Measurements from ENCODE around the gene DOCK4. TPM values are rescaled to one million over a fixed set of nuclear protein-coding genes. Genes with fewer than 3 reads are reported as not detected.
A peak's percentile ranks its signal among the peaks of the same experiment; 100 is the strongest.

DOCK4 gene
- total RNA-seq, 1 experiment from 2014 or later, result 12.7 TPM

DNA sequence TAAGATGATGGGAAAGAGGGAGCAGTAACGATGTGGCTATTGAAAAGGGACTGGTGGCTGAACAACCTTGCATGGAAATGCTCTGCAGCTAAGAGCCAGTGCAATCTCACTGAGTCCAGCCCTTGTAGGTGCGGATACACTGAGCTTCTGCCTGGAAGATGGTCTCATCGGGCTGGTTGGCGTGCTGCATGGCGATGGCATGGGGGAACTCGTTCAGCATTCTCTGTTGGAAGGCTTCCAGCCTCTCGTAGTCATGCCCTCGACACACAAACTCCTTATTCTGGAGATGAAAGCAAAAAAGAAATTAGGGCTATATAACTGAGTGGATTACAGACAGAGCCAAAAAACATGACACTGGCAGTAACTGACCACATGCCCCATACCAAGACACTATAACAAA, 446.2 kb downstream of the DOCK4 start:
- in situ Hi-C loops (cut with HindIII; ENCODE audit: low pct_unique_long_range_greater_than_20kb, low sequenced_read_pairs), result loop anchor here (25.0 kb wide), 1 partner anchor 652 kb away; no protein-coding TSS in a partner anchor

DNA sequence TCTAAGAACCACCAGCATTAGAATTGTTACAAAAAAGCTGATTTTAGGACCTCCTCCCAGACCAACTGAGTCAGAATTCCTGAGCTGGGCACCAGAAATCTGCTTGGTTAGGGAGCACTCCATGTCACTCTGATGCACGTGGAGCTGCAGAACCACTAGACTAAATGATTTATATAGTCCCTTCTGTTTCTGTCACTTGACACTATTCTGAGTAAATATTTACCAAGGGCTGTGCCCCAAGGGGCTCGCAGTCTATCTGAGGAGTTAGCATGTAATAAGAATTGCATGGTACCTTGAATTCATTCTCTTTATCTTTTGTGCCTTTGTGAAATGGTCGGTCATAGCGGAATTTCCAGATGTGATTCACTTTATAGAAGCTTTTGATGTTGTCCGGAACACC, 447.9 kb downstream of the DOCK4 start:
- in situ Hi-C loops (cut with HindIII; ENCODE audit: low pct_unique_long_range_greater_than_20kb, low sequenced_read_pairs), result loop anchor here (25.0 kb wide), 1 partner anchor 654 kb away; no protein-coding TSS in a partner anchor
- DNase-seq (ENCODE audit: low read depth, low spot score), result no peak

More for the DNA sequence above, 446.2 kb downstream of the DOCK4 start:
- no peak for DNase-seq (ENCODE audit: low read depth, low spot score)

GRCh38 chr7:111756687-111757178, 449.5 kb downstream of the DOCK4 start:
- DNase-seq (ENCODE audit: low read depth, low spot score), result peak; percentile 54
- in situ Hi-C loops (cut with HindIII; ENCODE audit: low pct_unique_long_range_greater_than_20kb, low sequenced_read_pairs), result loop anchor here (25.0 kb wide), 1 partner anchor 656 kb away; no protein-coding TSS in a partner anchor

GRCh38 chr7:111755383-111755782, 450.8 kb downstream of the DOCK4 start:
- in situ Hi-C loops (cut with HindIII; ENCODE audit: low pct_unique_long_range_greater_than_20kb, low sequenced_read_pairs), result loop anchor here (25.0 kb wide), 1 partner anchor 657 kb away; no protein-coding TSS in a partner anchor
- DNase-seq (ENCODE audit: low read depth, low spot score), result no peak

DNA sequence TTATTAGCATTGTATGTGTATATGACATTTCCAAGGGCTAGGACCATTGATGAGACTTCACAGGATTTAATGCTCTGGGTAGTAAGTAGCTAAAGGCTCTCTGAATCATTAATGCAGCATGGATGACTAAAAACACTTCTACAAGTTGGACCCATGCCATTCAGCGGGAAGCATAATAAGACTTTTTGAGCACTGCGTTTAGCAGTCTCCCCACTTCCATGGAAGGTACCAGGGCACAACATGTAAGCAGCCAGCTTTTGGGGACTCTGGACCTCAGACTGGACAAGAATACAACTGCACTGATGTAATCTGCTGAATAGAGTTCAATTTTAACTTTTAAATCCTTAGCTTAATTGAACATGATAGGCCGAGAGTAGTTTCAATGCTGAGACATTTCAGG, 452.2 kb downstream of the DOCK4 start:
- in situ Hi-C loops (cut with HindIII; ENCODE audit: low pct_unique_long_range_greater_than_20kb, low sequenced_read_pairs), result loop anchor here (25.0 kb wide), 1 partner anchor 658 kb away; no protein-coding TSS in a partner anchor
- no peak for DNase-seq (ENCODE audit: low read depth, low spot score)

- DNase-seq (ENCODE audit: low read depth, low spot score), result peak; percentile 90
- in situ Hi-C loops (cut with HindIII; ENCODE audit: low pct_unique_long_range_greater_than_20kb, low sequenced_read_pairs), result loop anchor here (25.0 kb wide), 1 partner anchor 660 kb away; no protein-coding TSS in a partner anchor
Observed at GRCh38 chr7:111752022-111752582, 454.1 kb downstream of the DOCK4 start.

- in situ Hi-C loops (cut with HindIII; ENCODE audit: low pct_unique_long_range_greater_than_20kb, low sequenced_read_pairs), result loop anchor here (25.0 kb wide), 1 partner anchor 661 kb away; no protein-coding TSS in a partner anchor
- no peak for DNase-seq (ENCODE audit: low read depth, low spot score)
Observed at GRCh38 chr7:111750878-111751277, 455.3 kb downstream of the DOCK4 start.

DNA sequence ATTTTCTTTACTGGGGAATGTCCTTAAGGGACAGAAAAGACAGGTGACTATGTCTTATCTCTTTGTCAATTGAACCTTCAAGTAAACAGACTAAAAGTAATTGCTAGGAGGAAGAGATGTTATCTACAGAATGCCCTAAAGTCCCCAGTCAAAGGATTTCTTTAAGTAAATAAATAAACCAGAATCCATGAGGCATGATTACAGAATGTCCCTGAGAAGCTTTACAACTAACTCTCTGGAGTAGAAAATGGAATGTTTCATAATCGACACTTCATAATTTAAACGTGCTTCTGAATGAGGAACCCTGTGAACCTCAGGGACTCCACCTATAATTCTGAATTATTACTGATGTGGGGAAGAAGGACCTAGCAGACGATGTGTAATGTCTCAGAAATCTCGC, 456.0 kb downstream of the DOCK4 start:
- in situ Hi-C loops (cut with HindIII; ENCODE audit: low pct_unique_long_range_greater_than_20kb, low sequenced_read_pairs), result loop anchor here (25.0 kb wide), 1 partner anchor 662 kb away; no protein-coding TSS in a partner anchor
- no peak for DNase-seq (ENCODE audit: low read depth, low spot score)

GRCh38 chr7:111749625-111750024, 456.6 kb downstream of the DOCK4 start:
- in situ Hi-C loops (cut with HindIII; ENCODE audit: low pct_unique_long_range_greater_than_20kb, low sequenced_read_pairs), result loop anchor here (25.0 kb wide), 1 partner anchor 663 kb away; no protein-coding TSS in a partner anchor
- DNase-seq (ENCODE audit: low read depth, low spot score), result no peak

GRCh38 chr7:111747718-111748117, 458.5 kb downstream of the DOCK4 start:
- in situ Hi-C loops (cut with HindIII; ENCODE audit: low pct_unique_long_range_greater_than_20kb, low sequenced_read_pairs), result no loop called here
- no peak for DNase-seq (ENCODE audit: low read depth, low spot score)

DNA sequence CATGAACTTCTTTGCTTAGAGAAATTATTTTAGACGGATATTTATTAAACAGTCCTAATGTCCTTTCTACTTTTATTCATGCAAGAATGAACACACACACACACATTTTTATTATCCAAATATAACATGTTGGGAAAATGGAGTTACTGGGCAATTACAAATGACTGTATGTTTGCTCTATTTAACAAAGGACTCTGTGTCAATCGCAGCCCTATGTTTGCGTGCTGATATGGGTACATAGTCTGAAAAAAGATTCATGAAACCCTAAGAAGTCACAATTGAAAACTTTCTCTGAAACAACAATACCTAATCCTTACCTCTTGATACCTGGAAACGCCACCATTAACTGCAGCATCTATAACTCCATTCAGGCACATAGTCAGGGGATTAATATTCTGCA, 459.2 kb downstream of the DOCK4 start:
- no peak for DNase-seq (ENCODE audit: low read depth, low spot score)
- in situ Hi-C loops (cut with HindIII; ENCODE audit: low pct_unique_long_range_greater_than_20kb, low sequenced_read_pairs), result no loop called here

DNA sequence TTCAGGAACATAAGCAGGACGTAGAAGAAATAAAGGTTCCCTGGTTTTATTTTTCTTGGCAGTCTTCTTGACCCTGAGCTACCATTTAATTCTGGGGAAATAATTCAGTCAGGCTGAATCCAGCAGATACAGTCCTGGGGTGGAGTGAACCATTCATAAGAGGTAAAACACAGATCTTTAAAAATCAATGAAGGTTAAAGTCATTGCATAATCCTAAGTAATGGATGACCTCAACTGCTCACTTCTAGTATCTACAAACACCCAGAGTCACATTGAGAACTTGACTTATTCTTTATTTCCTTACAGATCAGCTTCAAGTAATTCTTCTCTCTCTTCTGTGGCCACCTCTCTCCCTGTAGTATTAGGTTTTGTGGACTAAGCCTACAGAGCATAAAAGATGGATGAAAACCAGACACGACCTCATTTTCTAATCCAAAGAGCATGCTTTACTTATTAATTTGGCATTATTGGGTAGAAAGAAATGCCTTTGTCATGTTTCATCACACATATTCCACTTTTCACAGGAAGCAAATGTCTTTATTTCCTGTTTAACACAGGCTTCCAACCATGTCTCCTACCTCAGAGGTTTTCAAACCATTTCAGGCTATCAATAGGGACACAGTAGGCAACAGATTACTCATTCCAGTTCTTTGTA, 461.6 kb downstream of the DOCK4 start:
- in situ Hi-C loops (cut with HindIII; ENCODE audit: low pct_unique_long_range_greater_than_20kb, low sequenced_read_pairs), result no loop called here
- no peak for DNase-seq (ENCODE audit: low read depth, low spot score)

DNA sequence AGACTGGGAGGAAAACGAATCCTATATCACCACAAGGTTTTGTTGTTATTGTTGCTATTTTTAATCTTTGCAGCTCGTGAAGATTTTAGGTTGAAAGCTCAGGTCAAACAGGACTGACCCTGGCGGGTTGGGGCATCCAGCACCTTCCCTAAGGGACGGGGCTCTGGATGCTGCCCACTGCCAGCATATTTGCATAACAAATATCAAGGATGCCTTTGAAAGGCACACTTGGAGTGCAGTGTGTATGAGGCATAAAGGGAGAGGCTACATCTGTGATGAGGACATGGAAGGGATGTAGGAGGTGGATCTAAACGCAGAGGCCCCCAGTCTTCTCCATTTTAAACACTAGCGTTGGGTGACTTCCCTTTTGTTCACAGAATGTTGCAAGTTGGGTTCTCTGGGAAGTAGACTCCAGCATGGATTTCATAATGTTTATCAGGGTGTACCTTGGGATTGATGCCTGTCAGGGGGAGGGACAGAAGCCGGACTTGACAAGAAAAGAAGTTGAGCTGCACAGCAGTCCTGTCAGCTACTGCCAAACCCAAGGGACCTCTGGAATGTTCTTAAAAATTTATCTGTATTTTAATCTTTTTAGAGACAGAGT, 462.9 kb downstream of the DOCK4 start:
- no peak for DNase-seq (ENCODE audit: low read depth, low spot score)
- in situ Hi-C loops (cut with HindIII; ENCODE audit: low pct_unique_long_range_greater_than_20kb, low sequenced_read_pairs), result no loop called here

DNA sequence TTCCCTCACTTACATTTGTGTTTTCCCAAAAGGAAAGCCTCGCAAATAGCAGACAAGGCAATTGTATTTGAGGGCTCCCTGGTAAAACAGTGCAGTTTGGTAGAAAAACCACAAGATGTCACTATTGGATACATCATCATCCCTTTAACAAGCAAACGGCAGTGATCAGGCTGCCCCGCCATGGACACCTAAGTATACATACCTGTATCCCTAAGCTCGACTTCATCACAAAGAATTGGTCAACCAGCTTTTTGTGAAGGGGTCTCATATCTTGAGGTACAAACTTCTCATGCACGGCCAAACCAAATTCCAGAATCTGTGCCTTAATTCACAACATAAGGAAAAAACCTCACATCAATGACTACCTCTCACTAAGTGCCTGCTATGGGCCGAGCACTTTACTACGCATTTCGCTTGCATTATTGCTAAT, 464.4 kb downstream of the DOCK4 start:
- in situ Hi-C loops (cut with HindIII; ENCODE audit: low pct_unique_long_range_greater_than_20kb, low sequenced_read_pairs), result no loop called here
- DNase-seq (ENCODE audit: low read depth, low spot score), result peak; percentile 87

DNA sequence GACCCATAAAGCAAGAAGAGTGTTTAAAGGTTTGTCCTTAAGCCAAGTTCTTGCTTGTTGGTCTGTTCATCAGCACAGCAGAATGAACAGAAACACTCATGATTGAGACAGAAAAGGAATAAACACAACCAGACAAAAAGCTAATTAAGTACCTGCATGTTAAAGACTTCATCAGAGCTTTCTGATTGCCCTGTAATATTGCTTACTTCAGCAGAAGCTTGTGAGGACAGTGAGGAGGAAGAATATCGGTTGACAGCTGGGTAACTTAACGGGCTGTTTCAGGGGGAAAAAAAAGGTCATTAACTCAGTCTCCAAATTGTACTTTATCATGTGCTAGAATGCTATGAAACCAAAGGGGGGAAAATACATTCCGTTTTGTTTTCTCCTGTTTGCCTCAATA, 465.3 kb downstream of the DOCK4 start:
- no peak for DNase-seq (ENCODE audit: low read depth, low spot score)
- in situ Hi-C loops (cut with HindIII; ENCODE audit: low pct_unique_long_range_greater_than_20kb, low sequenced_read_pairs), result no loop called here

DNA sequence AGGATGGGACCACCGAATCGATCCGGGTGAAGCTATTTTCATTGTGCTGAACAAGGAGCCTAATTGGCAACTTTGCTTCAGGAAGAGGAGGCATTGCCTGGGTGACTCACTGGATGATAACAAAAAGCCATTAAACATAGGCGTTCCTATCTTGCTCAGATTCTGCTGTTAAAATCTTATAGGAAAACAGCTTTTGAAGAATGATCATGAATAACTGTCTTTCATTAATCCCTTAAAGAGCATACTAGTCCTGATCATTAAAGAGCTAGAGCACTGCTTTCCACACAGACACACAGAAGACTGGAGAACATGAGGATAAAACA, 469.7 kb downstream of the DOCK4 start:
- peak; percentile 16 for DNase-seq (ENCODE audit: low read depth, low spot score)
- in situ Hi-C loops (cut with HindIII; ENCODE audit: low pct_unique_long_range_greater_than_20kb, low sequenced_read_pairs), result no loop called here

- in situ Hi-C loops (cut with HindIII; ENCODE audit: low pct_unique_long_range_greater_than_20kb, low sequenced_read_pairs), result no loop called here
- peak; percentile 87 for DNase-seq (ENCODE audit: low read depth, low spot score)
Observed at GRCh38 chr7:111735661-111736551, 470.3 kb downstream of the DOCK4 start.
